ENCODE data around the gene DOCK2.

GRCh38 chr5:169871826-169872490 is 234.9 kb downstream of the DOCK2 start:
- TF ChIP-seq CTCF (conservative IDR thresholded peaks at IDR 0.05) (no peak), ZFX (IDR thresholded peaks at IDR 0.05) (no peak)
